Measurements from ENCODE around the gene SPSB3. TPM values are rescaled to one million over a fixed set of nuclear protein-coding genes. Genes with fewer than 3 reads are reported as not detected.

Gene SPSB3
- total and polyA plus RNA-seq, 9 of the 15 experiments (the other 6 are each of a cell fraction or from before 2014, with no cell fraction given) = 0.39 to 37.4 (median 7.1) TPM

- H3K79me2 ChIP-seq (ENCODE audit: control insufficient read depth, insufficient read depth, low read length) = no peaks in the 10 kb centered on the region
- no peaks in the 10 kb centered on the region for H4K20me1 ChIP-seq (replicated peaks; ENCODE audit: control insufficient read depth, insufficient read depth, low read length)
- no peak overlapping the region; a peak in 1 of 4 replicates for H3K9ac ChIP-seq (ENCODE audit: insufficient read depth in 1 of 2, low read depth in 2 of 2, low read length in 2 of 2)
- H3K36me3 ChIP-seq (ENCODE audit: control insufficient read depth, insufficient read depth, low read length) = peaks cover 42% of the 10 kb centered on the region; the same call in 1 of the 3 replicates
- 86% methylated on average over 20 of the region's 25 CpGs for WGBS (ENCODE audit: insufficient coverage, low coverage, missing lambda C conversion rate)
- ChIA-PET POLR2A (interaction anchor here (0.6 to 1.2 kb wide), 2 partner anchors 24 to 161 kb away, joined by 3 to 4 read pairs; no protein-coding TSS in a partner anchor), CTCF (ENCODE audit: low intra/inter-chr PET ratio) (no interaction called here)
- H3K9me1 ChIP-seq (ENCODE audit: control insufficient read depth, insufficient read depth, low read length) = peaks cover 3% of the 10 kb centered on the region
- BruUV-seq (replicated peaks) = TSS peak; percentile 35
- no peak for TF ChIP-seq ZNF444 (CRISPR knock-in tag; IDR thresholded peaks at IDR 0.05)
- TF ChIP-seq CEBPG (CRISPR knock-in tag; IDR thresholded peaks at IDR 0.05) = no peak
- no peak for TF ChIP-seq CEBPG (tag; conservative IDR thresholded peaks at IDR 0.05 in 1 of 2, IDR thresholded peaks at IDR 0.05 in 1 of 2)
- ATAC-seq (no peak), DNase-seq (ENCODE audit: extremely low read depth in 1 of 4, low spot score in 3 of 4) (no peak), FAIRE-seq (no peak)
- peaks cover 0 to 30% of the 10 kb centered on the region in 2 experiments; a peak in 2 of 5 replicates for H3K4me1 ChIP-seq (replicated peaks in 1 of 2; ENCODE audit: control insufficient read depth in 2 of 2, insufficient read depth in 2 of 2, low read length in 2 of 2)
- H2AFZ ChIP-seq (ENCODE audit: low read depth, low read length) = no peak overlapping the region
- in situ Hi-C loops (cut with MboI) (no loop called here), intact Hi-C loops (cut with micrococcal nuclease) (no loop called here)
- H3K4me2 ChIP-seq (ENCODE audit: insufficient read depth, low read length) = no peak overlapping the region
- no peaks in the 10 kb centered on the region; a peak in 1 of 5 replicates for H3K27me3 ChIP-seq (ENCODE audit: control insufficient read depth in 2 of 2, insufficient read depth in 2 of 2, low read length in 2 of 2)
- H3K9me3 ChIP-seq (replicated peaks; ENCODE audit: control insufficient read depth, insufficient read depth, low read depth, low read length) = no peaks in the 10 kb centered on the region
- no peak overlapping the region for H3K4me3 ChIP-seq
- no peak overlapping the region for H3K27ac ChIP-seq (ENCODE audit: extremely low read depth, low read depth, low read length)
Observed at GRCh38 chr16:1745181-1745899, 37.0 kb downstream of the SPSB3 start.

- Histone ChIP-seq H3K4me3 (no peak overlapping the region), H3K36me3 (ENCODE audit: control insufficient read depth, insufficient read depth, low read length) (peaks cover 38% of the 10 kb centered on the region; the same call in 1 of the 3 replicates), H4K20me1 (replicated peaks; ENCODE audit: control insufficient read depth, insufficient read depth, low read length) (no peaks in the 10 kb centered on the region), H2AFZ (ENCODE audit: low read depth, low read length) (no peak overlapping the region), H3K9ac (ENCODE audit: insufficient read depth in 1 of 2, low read depth in 2 of 2, low read length in 2 of 2) (peak overlapping the region in 1 of 2 experiments; percentile 48; a peak in 1 of 4 replicates), H3K9me3 (replicated peaks; ENCODE audit: control insufficient read depth, insufficient read depth, low read depth, low read length) (peaks cover 5% of the 10 kb centered on the region; the same call in 1 of the 2 replicates), H3K9me1 (ENCODE audit: control insufficient read depth, insufficient read depth, low read length) (peaks cover 1% of the 10 kb centered on the region), H3K27me3 (ENCODE audit: control insufficient read depth in 2 of 2, insufficient read depth in 2 of 2, low read length in 2 of 2) (no peaks in the 10 kb centered on the region; a peak in 1 of 5 replicates), H3K27ac (ENCODE audit: extremely low read depth, low read depth, low read length) (no peak overlapping the region), H3K4me2 (ENCODE audit: insufficient read depth, low read length) (no peak overlapping the region), H3K4me1 (replicated peaks in 1 of 2; ENCODE audit: control insufficient read depth in 2 of 2, insufficient read depth in 2 of 2, low read length in 2 of 2) (peaks cover 0 to 36% of the 10 kb centered on the region in 2 experiments; a peak in 2 of 5 replicates), H3K79me2 (ENCODE audit: control insufficient read depth, insufficient read depth, low read length) (no peaks in the 10 kb centered on the region)
- ChIA-PET POLR2A (interaction anchor here (1.3 kb wide), 1 partner anchor 23 kb away, joined by 3 read pairs; no protein-coding TSS in a partner anchor), CTCF (ENCODE audit: low intra/inter-chr PET ratio) (no interaction called here)
- FAIRE-seq (no peak), ATAC-seq (no peak), DNase-seq (ENCODE audit: extremely low read depth in 1 of 4, low spot score in 3 of 4) (no peak)
- intact Hi-C loops (cut with micrococcal nuclease) (no loop called here), in situ Hi-C loops (cut with MboI) (no loop called here)
- TF ChIP-seq FUS (optimal IDR thresholded peaks at IDR 0.05; ENCODE audit: low read depth, low read length) (no peak), CBX2 (IDR thresholded peaks at IDR 0.05; ENCODE audit: insufficient read depth, low read length, poor library complexity, severe bottlenecking) (no peak), ZBTB49 (CRISPR knock-in tag; IDR thresholded peaks at IDR 0.05; ENCODE audit: borderline replicate concordance) (no peak), NR2C2 (CRISPR knock-in tag; IDR thresholded peaks at IDR 0.05) (no peak), NR2C2 (tag; IDR thresholded peaks at IDR 0.05) (no peak), RBM22 (IDR thresholded peaks at IDR 0.05; ENCODE audit: low read depth, low read length, poor library complexity, severe bottlenecking) (peak; percentile 39)
- 89% methylated on average over 20 of the region's 24 CpGs for WGBS (ENCODE audit: insufficient coverage, low coverage, missing lambda C conversion rate)
- BruUV-seq (replicated peaks) = no TSS peak
Observed at GRCh38 chr16:1744338-1744840, 38.0 kb downstream of the SPSB3 start.

Measured in K562 (cell line).